CD4-positive, alpha-beta T cell treated with Interleukin-15 for 4 hours (primary cell): Measurements from ENCODE around the gene TMEM131.
"Not testable (repeated sequence)": the region's sequence is repeated elsewhere in the genome, so short reads cannot be mapped to it uniquely, and the experiment has no call there.

ENCODE experiments used
- DNase-seq: peaks from one replicate; pipeline ENCODE4 v3.0.0-alpha.2; 2020; ENCODE audit warnings: low spot score

TMEM131 gene

DNA sequence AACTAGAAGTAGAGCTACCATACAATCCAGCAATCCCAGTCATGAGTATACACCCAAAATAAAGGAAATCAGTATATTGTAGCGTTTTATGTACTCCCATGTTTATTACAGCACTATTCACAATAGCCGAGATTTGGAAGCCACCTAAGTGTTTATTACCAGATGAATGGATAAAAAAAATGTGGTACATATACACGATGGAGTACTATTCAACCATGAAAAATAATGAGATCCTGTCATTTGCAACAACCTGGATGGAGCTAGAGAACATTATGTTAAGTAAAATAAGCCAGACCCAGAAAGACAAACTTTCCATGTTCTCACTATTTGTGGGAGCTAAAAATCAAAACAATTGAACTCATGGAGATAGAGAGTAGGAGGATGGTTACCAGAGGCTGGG is 131.9 kb downstream of the TMEM131 start:
- no peak for DNase-seq

GRCh38 chr2:97861177-97861576 is 134.6 kb downstream of the TMEM131 start:
- no peak for DNase-seq

- DNase-seq = no peak
These were observed 137.3 kb downstream of the TMEM131 start for GRCh38 chr2:97858442-97858841.

DNA sequence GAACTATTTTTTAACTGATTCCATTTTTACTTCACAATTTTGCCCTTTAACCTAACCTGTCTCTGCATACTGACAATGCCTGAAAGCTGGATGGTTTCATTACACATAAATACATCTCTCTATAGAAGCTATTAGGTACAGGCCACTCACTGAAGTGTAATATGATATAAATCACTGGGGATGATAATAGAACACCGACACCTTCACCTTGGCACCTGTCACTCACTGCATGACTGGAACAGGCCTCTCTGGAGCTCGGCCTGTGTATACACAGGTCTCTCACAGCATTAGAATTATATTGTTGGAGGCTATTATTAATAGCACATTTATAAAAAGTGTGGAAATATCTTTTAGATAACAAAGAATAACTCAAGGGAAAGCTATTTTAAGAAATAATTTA is 138.2 kb downstream of the TMEM131 start:
- DNase-seq = no peak

- not testable (repeated sequence) for DNase-seq
These were observed 142.7 kb downstream of the TMEM131 start for GRCh38 chr2:97853057-97853456.

- DNase-seq = no peak
These were observed 144.6 kb downstream of the TMEM131 start for GRCh38 chr2:97851172-97851571.

GRCh38 chr2:97849881-97850528 is 145.7 kb downstream of the TMEM131 start:
- DNase-seq = peak; percentile 4

GRCh38 chr2:97848306-97848705 is 147.4 kb downstream of the TMEM131 start:
- DNase-seq = no peak

DNA sequence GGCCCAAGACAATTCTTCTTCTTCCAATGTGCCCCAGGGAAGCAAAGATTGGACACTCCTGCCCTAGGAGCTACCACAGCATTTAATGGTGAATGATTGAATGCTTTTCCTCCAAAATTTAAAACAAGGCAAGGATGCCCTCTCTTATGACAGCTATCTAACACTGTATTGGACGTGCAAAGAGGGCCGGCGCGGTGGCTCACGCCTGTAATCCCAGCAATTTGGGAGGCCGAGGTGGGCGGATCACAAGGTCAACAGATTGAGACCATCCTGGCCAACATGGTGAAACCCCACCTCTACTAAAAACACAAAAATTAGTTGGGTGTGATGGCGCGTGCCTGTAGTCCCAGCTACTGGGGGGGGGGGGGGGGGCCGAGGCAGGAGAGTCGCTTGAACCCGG is 149.0 kb downstream of the TMEM131 start:
- DNase-seq = not testable (repeated sequence)

GRCh38 chr2:97845818-97846217 is 149.9 kb downstream of the TMEM131 start:
- DNase-seq = no peak

- no peak for DNase-seq
These were observed 150.6 kb downstream of the TMEM131 start for GRCh38 chr2:97845133-97845532.

GRCh38 chr2:97844311-97844859 is 151.4 kb downstream of the TMEM131 start:
- DNase-seq = no peak

DNA sequence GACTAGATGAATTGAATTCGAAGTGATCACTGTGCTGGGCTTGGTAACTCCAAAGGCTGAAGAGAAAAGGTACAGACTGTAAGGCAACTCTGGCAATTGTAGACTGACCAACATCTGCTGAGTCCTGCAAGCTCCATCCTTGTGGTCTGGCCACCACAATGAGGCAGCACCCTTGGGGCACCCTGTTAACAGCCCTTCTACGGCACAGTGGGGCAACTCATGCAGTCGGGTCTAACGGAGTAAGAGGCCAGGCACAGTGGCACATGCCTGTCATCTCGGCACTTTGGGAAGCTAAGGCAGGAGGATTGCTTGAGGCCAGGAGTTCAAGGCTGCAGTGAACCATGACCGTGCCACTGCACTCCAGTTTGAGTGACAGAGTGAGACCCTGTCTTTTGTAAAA is 155.6 kb downstream of the TMEM131 start:
- no peak for DNase-seq

DNA sequence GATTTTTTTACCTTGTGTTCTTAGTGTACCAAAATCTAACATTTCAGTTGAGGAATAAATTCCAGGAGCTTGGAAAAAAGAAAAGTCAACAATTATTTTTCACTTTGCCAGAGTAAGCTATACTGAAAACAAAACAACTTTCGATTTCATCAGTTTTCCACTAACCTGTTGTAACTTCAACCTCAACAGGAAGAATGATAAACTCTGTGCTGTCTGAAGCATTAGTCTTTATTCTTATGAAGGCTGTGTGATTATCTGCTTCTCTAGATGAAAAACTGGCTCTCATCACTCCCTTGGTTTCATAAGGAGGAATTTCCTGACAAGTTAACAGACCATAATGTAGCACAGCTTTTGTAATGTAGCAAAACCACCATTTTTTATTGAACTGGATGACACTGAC is 161.1 kb downstream of the TMEM131 start:
- DNase-seq = no peak

GRCh38 chr2:97831121-97831520 is 164.6 kb downstream of the TMEM131 start:
- no peak for DNase-seq

DNA sequence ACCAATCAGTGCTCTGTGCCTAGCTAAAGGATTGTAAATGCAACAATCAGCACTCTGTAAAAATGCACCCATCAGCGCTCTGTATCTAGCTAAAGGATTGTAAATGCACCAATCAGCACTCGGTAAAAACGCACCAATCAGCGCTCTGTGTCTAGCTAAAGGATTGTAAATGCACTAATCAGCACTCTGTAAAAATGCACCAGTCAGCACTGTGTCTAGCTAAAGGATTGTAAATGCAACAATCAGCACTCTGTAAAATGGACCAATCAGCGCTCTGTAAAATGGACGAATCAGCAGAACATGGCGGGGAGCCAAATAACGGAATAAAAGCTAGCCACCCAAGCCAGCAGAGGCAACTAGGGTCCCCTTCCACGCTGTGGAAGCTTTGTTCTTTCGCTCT is 166.5 kb downstream of the TMEM131 start:
- DNase-seq = not testable (repeated sequence)

GRCh38 chr2:97827013-97827412 is 168.7 kb downstream of the TMEM131 start:
- not testable (repeated sequence) for DNase-seq

DNA sequence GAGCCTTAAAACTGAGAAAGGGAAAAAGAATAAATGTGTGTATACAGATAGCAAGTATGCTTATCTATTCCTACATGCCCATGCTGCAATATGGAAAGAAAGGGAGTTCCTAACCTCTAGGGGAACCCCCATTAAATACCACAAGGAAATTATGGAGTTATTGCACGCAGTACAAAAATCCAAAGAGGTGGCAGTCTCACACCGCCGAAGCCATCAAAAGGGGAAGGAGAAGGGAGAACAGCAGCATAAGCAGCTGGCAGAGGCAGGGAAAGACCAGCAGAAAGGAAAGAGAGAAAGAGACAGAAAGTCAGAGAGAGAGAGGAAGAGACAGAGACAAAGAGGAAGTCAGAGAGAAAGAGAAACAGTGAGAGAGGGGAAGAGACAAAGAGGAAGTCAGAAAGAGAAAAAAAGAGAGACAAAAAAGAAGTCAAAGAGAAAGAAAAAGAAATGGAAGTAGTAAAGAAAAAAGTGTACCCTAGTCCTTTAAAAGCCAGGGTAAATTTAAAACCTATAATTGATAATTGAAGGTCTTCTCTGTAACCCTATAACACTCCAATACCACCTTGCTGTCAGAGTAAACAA is 169.4 kb downstream of the TMEM131 start:
- DNase-seq = not testable (repeated sequence)

GRCh38 chr2:97824011-97824410 is 171.7 kb downstream of the TMEM131 start:
- not testable (repeated sequence) for DNase-seq

GRCh38 chr2:97821862-97822261 is 173.9 kb downstream of the TMEM131 start:
- not testable (repeated sequence) for DNase-seq

GRCh38 chr2:97819754-97820153 is 176.0 kb downstream of the TMEM131 start:
- no peak for DNase-seq

DNA sequence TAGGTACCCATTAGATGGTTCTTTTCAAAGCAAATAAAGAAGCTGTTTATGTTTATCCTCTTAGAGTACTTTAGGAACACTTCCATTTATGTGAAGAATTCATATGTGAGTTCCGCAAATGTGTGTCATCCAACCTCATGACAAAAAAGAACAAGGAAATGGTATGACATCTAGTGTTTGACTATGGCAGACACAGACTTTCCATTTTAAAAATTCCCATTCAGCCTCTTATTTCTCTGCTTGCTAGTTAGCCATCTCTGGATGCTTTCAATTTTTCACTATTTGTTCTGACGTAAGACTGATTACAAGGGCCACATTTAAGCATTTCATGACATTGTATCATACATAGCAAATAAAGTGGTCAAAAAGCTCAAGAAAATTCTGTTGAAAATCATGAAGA is 179.3 kb downstream of the TMEM131 start:
- no peak for DNase-seq

- DNase-seq = no peak
These were observed 182.8 kb downstream of the TMEM131 start for GRCh38 chr2:97812931-97813330.

- no peak for DNase-seq
These were observed 186.9 kb downstream of the TMEM131 start for GRCh38 chr2:97808816-97809215.
